ENCODE results near the gene GCNT1. TPM values are rescaled to one million over a fixed set of nuclear protein-coding genes. Genes with fewer than 3 reads are reported as not detected.
A peak's percentile ranks its signal among the peaks of the same experiment; 100 is the strongest.

The GCNT1 gene
- total RNA-seq (10.4 TPM), polyA plus RNA-seq (10 to 100 TPM in 2 of 4 donors, 1 to 10 TPM in 2; 4.5 to 12.7 (median 10.5) TPM)

- H3K9me3 ChIP-seq (ENCODE audit: control insufficient read depth in 2 of 2, low read length in 2 of 2), result no peaks in the 10 kb centered on the region
- no peaks in the 10 kb centered on the region for H3K27me3 ChIP-seq (ENCODE audit: control insufficient read depth, insufficient read depth, low read length)
- Mint-ChIP-seq H3K36me3 (no peaks in the 10 kb centered on the region), H3K9me3 (no peaks in the 10 kb centered on the region), H3K4me3 (peak within 1 kb of the TSS; percentile 89 to 100 (median 94)), H3K27me3 (no peaks in the 10 kb centered on the region), H3K4me1 (peaks cover 19 to 36% (median 28%) of the 10 kb centered on the region in 4 donors), H3K27ac (peak within 1 kb of the TSS; percentile 60 to 91 (median 72))
- peak; percentile 94 to 95 for ATAC-seq (ENCODE audit: low read depth in 2 of 2)
- peak; percentile 87 to 92 (median 89) for DNase-seq
- peak within 1 kb of the TSS; percentile 93 for H3K4me3 ChIP-seq (ENCODE audit: low read depth, low read length)
- no peaks in the 10 kb centered on the region for H3K36me3 ChIP-seq (ENCODE audit: control insufficient read depth, insufficient read depth, low read length)
- peaks cover 29% of the 10 kb centered on the region for H3K4me1 ChIP-seq (ENCODE audit: control insufficient read depth, insufficient read depth, low read length, poor library complexity, severe bottlenecking)
- H3K27ac ChIP-seq (ENCODE audit: insufficient read depth, low read length, poor library complexity, severe bottlenecking), result peak within 1 kb of the TSS; percentile 69
Measured at GRCh38 chr9:76458903-76459693, at the start of gene GCNT1. GCNT1 (plus strand) TSS chr9:76459182; CDS start chr9:76502382, 43,200 bp downstream.

DNA sequence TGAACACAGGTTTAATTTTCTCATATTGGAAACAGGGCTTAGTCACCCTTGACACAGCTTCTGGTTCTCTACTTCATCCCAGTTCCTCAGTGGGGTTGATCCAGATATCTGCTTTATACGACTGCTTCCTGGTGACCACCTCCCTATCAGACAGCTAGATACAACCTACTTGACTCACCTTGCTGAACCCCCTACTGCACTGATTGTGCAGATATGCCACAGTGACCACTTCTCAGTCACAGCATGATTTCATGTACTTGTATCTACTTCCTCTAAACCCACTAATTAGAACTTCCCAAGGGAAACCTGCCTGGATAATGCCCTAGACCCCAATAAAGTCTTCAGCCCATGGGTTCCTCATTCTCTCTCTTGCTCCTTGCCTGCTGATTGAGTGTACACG is 46.3 kb upstream of the GCNT1 start:
- Mint-ChIP-seq H3K9me3 (peaks cover 0 to 11% (median 5%) of the 10 kb centered on the region in 7 donors), H3K27me3 (no peaks in the 10 kb centered on the region), H3K27ac (no peak overlapping the region), H3K36me3 (no peaks in the 10 kb centered on the region), H3K4me1 (peaks cover 0 to 5% (median 2%) of the 10 kb centered on the region in 4 donors), H3K4me3 (no peak overlapping the region)
- Histone ChIP-seq H3K27me3 (ENCODE audit: control insufficient read depth, insufficient read depth, low read length) (no peaks in the 10 kb centered on the region), H3K4me1 (ENCODE audit: control insufficient read depth, insufficient read depth, low read length, poor library complexity, severe bottlenecking) (no peaks in the 10 kb centered on the region), H3K4me3 (ENCODE audit: low read depth, low read length) (no peak overlapping the region), H3K27ac (ENCODE audit: insufficient read depth, low read length, poor library complexity, severe bottlenecking) (no peak overlapping the region), H3K36me3 (ENCODE audit: control insufficient read depth, insufficient read depth, low read length) (no peaks in the 10 kb centered on the region), H3K9me3 (ENCODE audit: control insufficient read depth in 2 of 2, low read length in 2 of 2) (peaks cover 0 to 6% of the 10 kb centered on the region in 2 experiments)
- no peak for ATAC-seq (ENCODE audit: low read depth in 2 of 2)
- DNase-seq, result no peak

DNA sequence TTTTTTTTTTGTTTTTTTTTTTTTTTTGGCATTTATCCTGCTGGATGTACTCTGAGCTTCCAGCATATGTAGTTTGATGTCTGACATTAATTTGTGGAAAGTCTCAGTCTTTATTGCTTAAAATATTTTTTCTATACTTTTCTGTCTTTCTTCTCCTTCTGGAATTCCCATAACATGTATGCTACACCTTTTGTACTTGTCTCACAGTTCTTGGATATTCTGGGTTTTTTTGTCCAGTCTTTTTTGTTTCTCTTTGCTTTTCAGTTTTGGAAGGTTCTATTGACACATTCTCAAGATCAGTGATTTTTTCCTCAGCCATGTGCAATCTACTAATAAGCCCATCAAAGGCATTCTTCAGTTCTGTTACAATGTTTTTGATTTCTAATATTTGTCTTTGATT is 45.3 kb upstream of the GCNT1 start:
- Mint-ChIP-seq H3K36me3 (no peaks in the 10 kb centered on the region), H3K9me3 (peaks cover 0 to 11% (median 5%) of the 10 kb centered on the region in 7 donors), H3K27me3 (no peaks in the 10 kb centered on the region), H3K4me1 (peaks cover 0 to 5% (median 2%) of the 10 kb centered on the region in 4 donors), H3K4me3 (no peak overlapping the region), H3K27ac (no peak overlapping the region)
- Histone ChIP-seq H3K4me3 (ENCODE audit: low read depth, low read length) (no peak overlapping the region), H3K9me3 (ENCODE audit: control insufficient read depth in 2 of 2, low read length in 2 of 2) (peaks cover 0 to 6% of the 10 kb centered on the region in 2 experiments), H3K27me3 (ENCODE audit: control insufficient read depth, insufficient read depth, low read length) (no peaks in the 10 kb centered on the region), H3K36me3 (ENCODE audit: control insufficient read depth, insufficient read depth, low read length) (no peaks in the 10 kb centered on the region), H3K4me1 (ENCODE audit: control insufficient read depth, insufficient read depth, low read length, poor library complexity, severe bottlenecking) (no peaks in the 10 kb centered on the region), H3K27ac (ENCODE audit: insufficient read depth, low read length, poor library complexity, severe bottlenecking) (no peak overlapping the region)
- ATAC-seq (ENCODE audit: low read depth in 2 of 2), result no peak
- no peak for DNase-seq

DNA sequence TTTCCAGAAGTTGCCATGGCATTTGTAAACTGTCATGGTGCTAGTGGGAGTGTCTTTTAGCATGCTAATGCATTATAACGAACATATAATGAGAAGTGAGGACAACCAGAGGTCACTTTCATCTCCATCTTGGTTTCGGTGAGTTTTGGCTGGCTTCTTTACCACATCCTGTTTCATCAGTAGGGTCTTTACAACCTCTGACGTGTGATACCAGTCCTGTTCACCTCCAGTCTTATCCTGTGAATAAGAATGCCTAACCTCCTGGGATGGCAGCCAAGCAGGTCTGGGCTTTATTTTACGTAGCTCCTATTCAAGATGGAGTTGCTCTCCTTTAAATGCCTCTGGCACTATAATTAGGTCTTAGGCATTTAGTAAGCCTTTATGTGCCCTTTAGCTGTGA is 44.3 kb upstream of the GCNT1 start:
- peaks cover 0 to 11% (median 5%) of the 10 kb centered on the region in 7 donors for H3K9me3 Mint-ChIP-seq
- H3K27me3 ChIP-seq (ENCODE audit: control insufficient read depth, insufficient read depth, low read length), result no peaks in the 10 kb centered on the region
- H3K4me1 ChIP-seq (ENCODE audit: control insufficient read depth, insufficient read depth, low read length, poor library complexity, severe bottlenecking), result no peaks in the 10 kb centered on the region
- H3K4me3 Mint-ChIP-seq, result no peak overlapping the region
- peaks cover 0 to 5% (median 2%) of the 10 kb centered on the region in 4 donors for H3K4me1 Mint-ChIP-seq
- peaks cover 0 to 6% of the 10 kb centered on the region in 2 experiments for H3K9me3 ChIP-seq (ENCODE audit: control insufficient read depth in 2 of 2, low read length in 2 of 2)
- H3K36me3 Mint-ChIP-seq, result no peaks in the 10 kb centered on the region
- no peaks in the 10 kb centered on the region for H3K27me3 Mint-ChIP-seq
- H3K27ac ChIP-seq (ENCODE audit: insufficient read depth, low read length, poor library complexity, severe bottlenecking), result no peak overlapping the region
- peak overlapping the region in 1 of 3 donors; percentile 14 for H3K27ac Mint-ChIP-seq
- ATAC-seq (ENCODE audit: low read depth in 2 of 2) (no peak), DNase-seq (peak in 1 of 3 donors; percentile 28)
- no peaks in the 10 kb centered on the region for H3K36me3 ChIP-seq (ENCODE audit: control insufficient read depth, insufficient read depth, low read length)
- no peak overlapping the region for H3K4me3 ChIP-seq (ENCODE audit: low read depth, low read length)

GRCh38 chr9:76415154-76415553 is 43.8 kb upstream of the GCNT1 start:
- DNase-seq, result no peak
- no peaks in the 10 kb centered on the region for H3K27me3 Mint-ChIP-seq
- Histone ChIP-seq H3K9me3 (ENCODE audit: control insufficient read depth in 2 of 2, low read length in 2 of 2) (peaks cover 0 to 6% of the 10 kb centered on the region in 2 experiments), H3K27me3 (ENCODE audit: control insufficient read depth, insufficient read depth, low read length) (no peaks in the 10 kb centered on the region), H3K27ac (ENCODE audit: insufficient read depth, low read length, poor library complexity, severe bottlenecking) (no peak overlapping the region), H3K4me3 (ENCODE audit: low read depth, low read length) (no peak overlapping the region), H3K4me1 (ENCODE audit: control insufficient read depth, insufficient read depth, low read length, poor library complexity, severe bottlenecking) (no peaks in the 10 kb centered on the region), H3K36me3 (ENCODE audit: control insufficient read depth, insufficient read depth, low read length) (no peaks in the 10 kb centered on the region)
- no peak overlapping the region for H3K27ac Mint-ChIP-seq
- peaks cover 0 to 5% (median 2%) of the 10 kb centered on the region in 4 donors for H3K4me1 Mint-ChIP-seq
- H3K36me3 Mint-ChIP-seq, result no peaks in the 10 kb centered on the region
- H3K9me3 Mint-ChIP-seq, result peaks cover 0 to 11% (median 5%) of the 10 kb centered on the region in 7 donors
- no peak for ATAC-seq (ENCODE audit: low read depth in 2 of 2)
- no peak overlapping the region for H3K4me3 Mint-ChIP-seq

DNA sequence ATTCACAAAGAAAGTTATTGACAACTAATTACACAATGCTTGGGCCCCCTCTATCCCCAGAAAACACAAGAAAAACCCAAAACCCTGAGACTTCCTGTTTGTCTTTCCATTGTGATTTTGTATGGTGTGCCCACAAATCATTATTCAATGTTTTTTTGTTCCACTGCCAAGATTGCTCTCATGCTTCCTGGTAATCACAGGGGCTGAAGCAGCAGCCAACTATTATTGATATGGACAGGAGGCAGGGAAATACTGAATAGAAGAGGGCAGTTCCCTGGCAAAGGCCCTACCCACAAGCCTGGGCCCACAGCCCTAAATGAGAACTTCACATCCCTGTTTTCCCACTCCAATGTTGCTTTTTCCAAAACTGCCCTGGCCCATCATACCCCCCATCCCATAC is 43.3 kb upstream of the GCNT1 start:
- H3K9me3 ChIP-seq (ENCODE audit: control insufficient read depth in 2 of 2, low read length in 2 of 2), result peaks cover 0 to 6% of the 10 kb centered on the region in 2 experiments
- H3K27me3 ChIP-seq (ENCODE audit: control insufficient read depth, insufficient read depth, low read length), result no peaks in the 10 kb centered on the region
- ATAC-seq (ENCODE audit: low read depth in 2 of 2) (no peak), DNase-seq (no peak)
- Mint-ChIP-seq H3K27ac (peak overlapping the region in 1 of 3 donors; percentile 15), H3K4me1 (peaks cover 0 to 5% (median 2%) of the 10 kb centered on the region in 4 donors), H3K9me3 (peaks cover 0 to 11% (median 5%) of the 10 kb centered on the region in 7 donors), H3K36me3 (no peaks in the 10 kb centered on the region), H3K4me3 (no peak overlapping the region), H3K27me3 (no peaks in the 10 kb centered on the region)
- H3K4me1 ChIP-seq (ENCODE audit: control insufficient read depth, insufficient read depth, low read length, poor library complexity, severe bottlenecking), result no peaks in the 10 kb centered on the region
- H3K4me3 ChIP-seq (ENCODE audit: low read depth, low read length), result no peak overlapping the region
- H3K27ac ChIP-seq (ENCODE audit: insufficient read depth, low read length, poor library complexity, severe bottlenecking), result no peak overlapping the region
- H3K36me3 ChIP-seq (ENCODE audit: control insufficient read depth, insufficient read depth, low read length), result no peaks in the 10 kb centered on the region

DNA sequence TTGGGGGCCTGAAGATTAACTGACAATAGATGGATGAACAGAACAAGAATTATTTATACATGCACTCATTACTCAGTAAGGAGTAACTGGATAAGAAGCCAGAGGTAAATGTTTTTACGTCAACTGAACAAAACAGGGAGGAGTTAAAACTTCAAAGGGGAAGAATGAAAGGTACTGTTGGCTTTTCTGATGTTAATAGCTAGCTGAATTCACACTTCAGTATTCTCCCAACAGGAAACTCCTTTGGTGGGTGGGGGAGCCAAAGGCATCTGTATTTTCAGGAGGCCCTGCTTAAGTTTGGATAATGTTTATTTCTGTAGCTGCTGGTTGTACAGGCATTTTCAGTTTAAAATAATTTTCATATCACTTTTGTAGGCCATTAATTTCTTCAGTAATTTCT is 41.6 kb upstream of the GCNT1 start:
- peaks cover 0 to 10% (median 2%) of the 10 kb centered on the region in 4 donors for H3K4me1 Mint-ChIP-seq
- Histone ChIP-seq H3K27me3 (ENCODE audit: control insufficient read depth, insufficient read depth, low read length) (no peaks in the 10 kb centered on the region), H3K9me3 (ENCODE audit: control insufficient read depth in 2 of 2, low read length in 2 of 2) (peaks cover 0 to 6% of the 10 kb centered on the region in 2 experiments), H3K4me1 (ENCODE audit: control insufficient read depth, insufficient read depth, low read length, poor library complexity, severe bottlenecking) (no peaks in the 10 kb centered on the region), H3K4me3 (ENCODE audit: low read depth, low read length) (no peak overlapping the region), H3K36me3 (ENCODE audit: control insufficient read depth, insufficient read depth, low read length) (no peaks in the 10 kb centered on the region), H3K27ac (ENCODE audit: insufficient read depth, low read length, poor library complexity, severe bottlenecking) (no peak overlapping the region)
- H3K4me3 Mint-ChIP-seq, result no peak overlapping the region
- ATAC-seq (ENCODE audit: low read depth in 2 of 2) (no peak), DNase-seq (no peak)
- H3K27me3 Mint-ChIP-seq, result no peaks in the 10 kb centered on the region
- no peaks in the 10 kb centered on the region for H3K36me3 Mint-ChIP-seq
- H3K9me3 Mint-ChIP-seq, result peaks cover 0 to 11% (median 5%) of the 10 kb centered on the region in 7 donors
- H3K27ac Mint-ChIP-seq, result no peak overlapping the region
